ENCODE results near the gene PLCB2.

Gene PLCB2

DNA sequence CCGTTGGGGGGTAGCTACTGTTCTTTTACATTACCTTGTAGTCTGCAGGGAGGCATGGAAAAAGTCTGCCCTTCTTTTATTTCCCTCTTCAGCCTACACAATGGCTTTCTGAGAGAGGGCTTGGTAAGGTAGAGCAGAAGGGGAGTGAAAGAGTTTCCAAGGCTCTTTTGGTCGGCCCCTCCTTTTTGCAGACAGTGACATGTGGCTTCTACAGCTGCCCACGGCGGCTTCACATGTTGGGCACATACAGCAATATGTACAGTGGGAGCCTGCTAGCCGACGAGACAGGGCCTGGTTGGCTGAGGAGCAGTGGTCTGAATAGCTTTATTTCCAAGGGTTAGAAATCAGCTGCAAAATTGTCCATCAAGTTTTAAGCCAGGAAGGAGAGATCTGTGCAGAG, 19.7 kb upstream of the PLCB2 start:
- no peak for DNase-seq (ENCODE audit: low spot score)

DNA sequence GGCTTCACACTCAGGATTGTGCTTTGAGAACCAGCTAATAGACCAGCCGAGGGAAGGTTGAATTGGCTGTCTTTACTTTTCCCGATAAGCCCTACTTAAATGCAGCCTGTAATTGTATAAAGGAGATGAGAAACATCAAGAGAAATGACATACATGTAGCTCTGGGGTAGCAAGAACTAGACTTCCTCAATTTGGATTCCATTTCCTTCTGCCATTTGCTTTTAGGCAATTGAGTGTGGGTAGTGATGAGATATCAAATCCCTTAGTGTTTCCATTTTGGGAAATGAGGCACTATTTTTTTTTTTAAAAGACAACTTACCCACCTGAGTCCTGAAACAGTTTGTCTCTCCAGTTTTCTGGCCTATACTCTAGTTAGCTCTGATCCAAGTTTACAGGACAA, 18.0 kb upstream of the PLCB2 start:
- no peak for DNase-seq (ENCODE audit: low spot score)

DNA sequence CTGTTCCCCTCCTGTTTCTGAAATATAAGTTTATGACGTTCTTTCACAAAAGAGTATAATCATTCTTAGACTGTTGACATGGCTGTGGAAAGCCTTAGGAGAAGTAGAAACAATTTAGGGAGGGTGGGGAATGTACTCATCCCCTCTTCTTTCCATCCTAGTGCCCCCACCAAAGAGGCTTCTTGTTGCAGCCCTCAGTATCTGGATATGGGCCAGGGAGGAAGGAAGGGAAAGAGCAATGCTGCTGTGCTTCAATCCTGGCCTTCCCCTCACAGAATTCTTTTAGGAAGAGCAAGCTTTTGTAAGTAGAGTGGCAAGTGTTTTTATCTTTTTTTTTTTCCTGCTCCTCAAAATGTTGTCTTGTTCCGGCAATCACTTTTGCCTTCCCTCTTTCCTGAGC, 17.5 kb upstream of the PLCB2 start:
- DNase-seq (ENCODE audit: low spot score) = no peak

DNA sequence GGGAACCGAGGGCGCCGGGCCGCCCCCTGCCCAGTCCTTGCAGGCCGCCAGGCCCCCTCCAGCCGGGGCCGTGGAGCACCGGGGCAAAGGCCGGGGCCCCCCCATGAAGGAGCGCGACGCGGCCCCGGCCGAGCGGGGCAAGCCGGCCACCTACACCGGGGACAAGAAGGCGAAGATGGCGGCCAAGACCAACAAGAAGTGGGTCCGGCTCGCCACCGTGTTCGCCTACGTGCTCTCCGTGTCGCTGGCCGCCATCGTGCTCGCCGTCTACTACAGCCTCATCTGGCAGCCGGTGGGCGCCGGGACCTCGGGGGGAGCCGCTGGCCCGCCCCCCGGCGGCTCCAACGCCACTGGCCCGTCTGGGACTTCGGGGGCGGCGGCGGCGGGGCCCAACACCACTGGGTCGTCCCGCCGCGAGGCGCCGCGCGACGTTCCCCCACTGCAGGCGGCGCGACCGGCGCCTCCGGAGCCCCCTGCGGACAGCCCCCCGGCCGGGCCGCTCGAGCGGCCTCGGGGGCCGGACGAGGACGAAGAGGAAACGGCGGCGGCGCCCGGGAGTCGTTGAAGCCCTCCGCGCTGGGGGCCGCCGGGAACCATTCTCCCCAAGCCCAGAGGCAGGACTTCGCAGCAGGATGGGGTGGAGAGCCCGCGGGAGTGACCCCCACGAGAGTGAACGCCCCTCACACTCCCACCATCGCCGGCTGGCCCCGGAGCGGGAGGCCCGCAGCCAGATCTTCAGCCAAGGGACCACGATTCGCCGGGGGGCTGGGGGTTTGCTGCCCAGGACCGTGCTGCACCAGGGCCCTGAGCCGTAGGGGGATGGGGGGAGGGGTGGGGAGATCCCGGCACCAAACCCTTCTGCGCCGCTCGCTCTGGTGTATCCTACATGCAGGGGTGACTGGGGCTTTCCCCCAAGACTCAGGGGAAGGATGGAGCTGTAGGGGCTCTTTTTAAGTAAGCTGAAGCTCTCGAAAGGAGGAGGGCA, 16.5 kb upstream of the PLCB2 start:
- DNase-seq (ENCODE audit: low spot score) = peak; percentile 44

DNA sequence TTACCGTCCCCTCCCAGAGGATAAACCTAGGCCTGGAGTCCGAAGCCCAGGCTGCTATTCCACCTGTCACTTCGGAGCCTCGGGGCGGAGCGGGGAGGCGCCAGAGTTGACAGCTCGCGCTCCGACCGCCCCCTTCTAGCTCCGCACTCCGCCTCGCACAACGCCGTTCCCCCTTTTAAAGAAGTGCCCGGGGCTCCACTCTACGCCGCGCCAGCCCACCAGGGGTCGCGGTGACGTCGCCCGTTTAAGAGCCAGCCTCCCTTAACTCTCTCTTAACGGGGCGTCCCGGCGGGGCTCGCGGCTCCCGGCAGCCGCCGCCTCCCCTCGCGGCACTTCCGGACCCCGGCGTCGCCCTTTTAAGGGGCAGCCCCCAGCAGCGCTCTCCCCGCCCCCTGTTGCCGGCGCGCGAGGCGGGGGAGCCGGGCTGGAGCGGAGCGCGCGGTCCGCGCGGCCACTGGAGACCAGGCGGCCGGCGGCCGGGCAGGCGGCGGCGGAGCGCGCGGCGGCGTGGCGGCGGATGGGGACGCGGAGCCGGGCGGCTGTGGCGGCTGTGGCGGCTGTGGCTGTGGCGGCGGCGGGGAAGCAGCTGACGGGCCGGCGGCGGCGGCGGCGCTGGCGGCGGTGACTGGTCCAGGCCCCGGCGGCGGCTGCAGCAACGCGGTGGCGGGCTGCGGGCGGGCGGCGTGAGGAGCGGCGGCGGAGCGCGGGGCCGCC, 15.7 kb upstream of the PLCB2 start, which contains the start of gene INAFM2:
Gene INAFM2 (plus strand): TSS at position 454 of the 714 bp plus-strand sequence. CDS start 364 bp downstream, outside the sequence.
- peak; percentile 96 for DNase-seq (ENCODE audit: low spot score)

DNA sequence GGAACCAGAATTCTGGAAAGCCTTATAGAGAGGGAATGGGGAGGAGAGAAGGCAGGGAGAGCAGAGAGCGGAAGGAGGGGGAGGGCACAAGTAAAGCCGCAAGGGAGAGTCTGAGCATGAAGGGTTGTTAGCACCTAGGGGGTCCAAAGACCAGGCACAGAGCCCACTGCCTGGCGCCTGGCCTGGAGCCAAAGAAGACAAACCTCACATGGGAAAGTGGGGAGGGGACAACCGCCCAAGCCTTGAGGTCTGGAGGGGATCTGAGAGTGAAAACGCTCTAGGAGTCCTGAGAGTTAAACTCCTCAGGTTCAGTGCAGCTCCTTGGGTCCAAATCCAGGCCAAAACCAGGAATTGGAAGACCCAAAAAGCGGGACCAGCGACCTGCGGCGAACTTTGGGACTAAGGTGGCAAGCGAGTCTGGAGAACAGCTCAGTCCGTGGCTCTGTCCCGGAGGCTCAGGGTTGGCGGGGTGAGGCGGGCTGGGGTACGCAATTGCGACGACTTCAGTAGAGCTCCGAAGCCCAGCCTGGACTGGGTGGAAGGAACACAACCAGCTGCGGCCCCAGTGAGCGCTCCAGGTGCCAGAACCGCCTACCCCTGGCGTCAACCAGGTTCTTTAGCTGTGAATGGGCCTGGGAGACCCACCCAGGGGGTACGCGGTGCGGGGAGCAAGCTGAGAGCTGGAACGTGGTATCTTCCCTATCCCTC, 14.9 kb upstream of the PLCB2 start:
- no peak for DNase-seq (ENCODE audit: low spot score)

DNA sequence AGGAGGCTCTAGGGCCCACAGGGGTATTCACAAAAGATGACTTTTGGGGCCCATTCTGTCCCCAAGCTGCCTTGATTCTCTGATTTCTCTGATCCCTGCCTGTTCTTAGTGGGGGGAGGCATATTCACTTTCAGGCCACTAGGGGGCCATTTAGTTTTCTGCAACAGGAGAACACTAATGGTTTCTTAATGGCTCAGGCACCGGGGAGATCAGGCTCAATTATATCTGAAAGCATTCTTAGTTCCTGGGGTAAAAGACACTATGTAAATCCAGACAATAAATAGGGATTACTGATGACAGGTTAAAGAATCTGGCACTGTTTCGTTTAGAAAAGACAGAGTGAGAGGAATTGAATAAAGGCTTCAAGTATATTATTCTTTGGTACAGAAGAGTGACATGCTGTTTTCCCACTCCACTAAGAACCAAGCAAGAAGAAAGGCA, 13.2 kb upstream of the PLCB2 start:
- peak; percentile 82 for DNase-seq (ENCODE audit: low spot score)

DNA sequence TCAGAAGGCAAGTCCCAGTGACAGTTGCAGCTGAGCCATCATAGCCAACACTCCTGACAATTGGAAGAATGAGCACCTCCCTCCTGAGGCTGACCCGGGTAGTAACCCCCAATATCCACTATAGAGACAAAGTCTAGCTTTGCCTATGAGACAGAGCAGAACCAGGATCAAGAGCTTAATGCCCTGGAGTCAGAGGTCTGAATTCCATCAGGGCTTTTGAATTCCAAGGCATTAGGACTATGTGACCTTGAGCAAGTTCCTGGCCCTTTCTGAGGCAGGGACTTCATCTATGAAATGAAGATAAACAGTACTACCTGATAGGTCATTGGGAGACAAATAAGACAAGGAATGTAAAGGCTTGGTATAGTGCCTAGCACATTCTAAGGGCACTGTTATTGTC, 12.7 kb upstream of the PLCB2 start:
- DNase-seq (ENCODE audit: low spot score) = no peak

DNA sequence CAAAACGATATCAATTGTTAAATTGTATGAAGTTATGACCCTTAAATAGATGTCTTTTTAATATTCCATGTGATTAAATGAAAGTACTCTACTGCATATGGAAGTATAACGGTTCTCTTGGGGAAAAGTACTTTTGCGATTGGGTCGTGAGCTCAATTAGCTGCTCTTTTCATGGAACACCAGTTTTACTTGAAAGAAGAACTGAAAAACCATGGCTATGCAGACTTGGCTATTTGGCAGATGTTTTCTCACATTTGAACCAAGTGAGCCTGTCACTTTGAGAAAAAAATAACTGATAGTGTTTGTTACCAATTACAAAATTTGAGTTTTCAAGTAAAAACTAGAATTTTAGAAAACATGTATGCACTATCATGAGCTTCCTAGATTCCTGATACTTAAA, 9.8 kb upstream of the PLCB2 start:
- no peak for DNase-seq (ENCODE audit: low spot score)

DNA sequence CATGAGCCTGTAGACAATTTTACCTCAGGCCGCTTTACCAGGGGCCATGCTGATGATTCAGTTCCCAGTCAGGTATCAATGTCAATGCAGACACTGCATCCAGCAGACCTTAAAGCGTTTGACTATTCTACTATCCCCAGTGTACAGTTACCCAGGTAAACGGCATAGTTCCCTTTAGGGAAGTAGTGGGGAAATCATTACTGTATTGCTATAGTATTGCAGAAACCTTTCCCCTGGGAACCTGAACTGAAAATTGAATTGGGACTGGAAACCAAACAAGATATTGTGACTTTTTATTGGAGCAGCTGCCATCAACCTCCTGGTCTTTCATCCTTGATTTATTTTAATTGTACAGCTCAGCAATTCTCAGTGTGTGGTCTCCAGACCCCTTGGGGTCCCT, 9.2 kb upstream of the PLCB2 start:
- DNase-seq (ENCODE audit: low spot score) = no peak

DNA sequence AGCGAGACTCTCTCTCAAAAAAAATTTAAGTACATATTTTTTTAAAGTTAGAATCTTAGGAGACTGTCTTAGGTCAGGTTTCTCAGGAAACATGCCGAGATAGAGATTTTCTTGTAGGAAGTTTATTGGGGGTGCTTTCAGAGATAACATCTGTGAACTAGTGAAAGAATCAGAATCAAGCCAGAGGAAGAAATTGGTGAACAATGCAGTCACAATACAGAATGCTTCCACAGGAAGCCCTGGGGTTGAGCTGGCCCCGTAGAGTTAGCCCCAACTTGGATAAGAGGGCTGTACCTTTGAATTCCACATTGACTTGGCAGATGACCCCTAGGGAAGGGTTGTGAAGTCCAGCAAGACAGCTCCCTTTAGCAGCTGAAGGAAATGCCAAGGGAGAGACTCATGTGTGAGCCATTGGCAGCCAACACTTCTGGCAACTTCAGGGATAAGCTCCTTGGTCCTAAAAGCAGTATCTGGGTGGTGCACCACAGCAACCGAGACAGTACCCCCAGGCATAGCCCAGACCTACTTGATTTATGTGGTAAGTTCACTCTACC, 7.1 kb upstream of the PLCB2 start:
- peak; percentile 76 for DNase-seq (ENCODE audit: low spot score)

DNA sequence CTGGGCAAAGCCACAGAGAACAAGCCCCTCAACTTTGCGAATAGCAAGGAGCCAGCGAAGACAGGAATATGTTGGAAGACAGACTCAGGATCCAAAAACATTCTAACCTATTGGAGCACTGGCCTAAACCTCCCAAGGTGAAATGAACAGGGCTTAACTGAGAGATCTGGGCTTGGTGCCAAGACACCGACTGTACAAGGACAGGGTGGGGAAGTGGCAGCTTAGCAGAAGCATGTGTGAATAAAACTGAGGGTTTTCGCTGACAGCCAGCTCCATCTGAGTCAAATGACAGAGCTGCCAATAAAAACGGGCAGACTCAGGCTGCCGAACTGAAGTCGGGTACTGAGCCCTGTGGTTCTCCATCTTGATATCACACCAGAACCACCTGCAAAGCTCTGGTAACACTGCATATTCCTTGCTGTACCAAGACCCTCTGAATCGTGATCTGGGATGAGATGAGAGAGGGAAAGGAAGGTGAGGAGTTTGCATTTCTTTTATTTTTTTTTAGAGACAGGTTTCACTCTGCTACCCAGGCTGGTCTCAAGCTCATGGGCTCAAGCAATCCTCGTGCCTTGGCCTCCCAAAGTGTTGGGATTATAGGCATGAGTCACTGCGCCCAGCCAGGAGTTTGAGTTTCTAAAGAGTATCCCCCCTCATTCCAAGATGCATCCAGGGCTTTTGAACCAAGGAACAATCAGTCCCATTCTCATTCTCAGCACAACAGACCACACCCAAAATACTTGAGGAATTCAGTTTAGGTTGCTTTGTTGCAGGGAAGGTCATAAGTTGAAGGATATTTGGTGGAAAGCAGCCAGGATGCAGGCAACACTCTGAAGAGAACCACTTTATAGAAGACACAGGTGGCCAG, 6.0 kb upstream of the PLCB2 start:
- DNase-seq (ENCODE audit: low spot score) = peak; percentile 48

DNA sequence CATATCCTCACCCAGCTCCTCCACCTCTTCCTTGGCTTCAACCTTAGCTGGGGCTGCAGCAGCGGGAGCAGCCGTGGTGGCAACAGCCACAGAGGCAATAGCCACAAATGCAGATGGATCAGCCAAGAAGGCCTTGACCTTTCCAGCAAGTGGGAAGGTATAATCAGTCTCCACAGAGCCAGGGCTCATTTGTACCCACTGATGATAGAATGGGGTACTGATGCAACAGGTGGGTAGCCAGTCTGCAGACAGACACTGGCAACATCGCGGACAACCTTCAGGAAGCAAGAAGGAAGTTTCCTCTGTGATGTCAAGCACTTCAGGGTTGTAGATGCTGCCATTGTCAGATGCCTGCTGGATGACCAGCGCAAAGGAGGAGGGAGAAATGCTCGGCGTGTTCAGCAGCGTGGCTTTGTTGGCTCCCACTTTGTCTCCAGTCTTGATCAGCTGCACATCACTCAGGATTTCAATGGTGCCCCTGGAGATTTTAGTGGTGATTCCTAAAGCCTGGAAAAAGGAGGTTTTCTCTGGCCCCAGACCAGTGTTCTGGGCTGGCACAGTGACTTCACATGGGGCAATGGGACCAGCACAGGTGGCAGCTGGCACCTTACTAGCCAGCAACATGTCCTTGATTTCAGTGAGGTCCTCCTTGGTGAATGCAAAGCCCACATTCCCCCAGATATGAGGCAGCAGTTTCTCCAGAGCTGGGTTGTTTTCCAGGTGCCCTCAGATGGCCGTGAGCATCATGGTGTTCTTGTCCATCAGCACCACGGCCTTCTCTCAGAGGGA, 4.8 kb upstream of the PLCB2 start:
- DNase-seq (ENCODE audit: low spot score) = no peak

DNA sequence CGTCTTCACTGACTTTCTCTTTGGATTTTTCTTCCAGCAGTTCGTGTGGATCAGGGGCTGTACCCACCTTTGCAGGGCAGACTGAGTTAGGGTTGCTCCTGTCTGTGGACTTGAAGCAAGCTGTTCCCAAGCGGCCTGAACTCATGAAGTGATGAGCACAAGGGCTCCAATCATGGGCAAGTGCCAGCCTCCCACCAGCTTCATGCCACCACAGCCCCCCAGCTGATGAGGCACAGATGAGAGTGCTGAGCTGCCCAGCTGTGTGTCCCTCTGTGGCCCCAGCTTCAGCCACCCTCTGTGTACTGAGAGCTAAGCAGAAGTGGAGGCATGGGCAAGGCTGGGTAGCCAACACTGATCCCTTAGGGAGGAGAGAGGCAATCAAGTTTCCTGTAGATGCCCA, 3.3 kb upstream of the PLCB2 start:
- DNase-seq (ENCODE audit: low spot score) = no peak

DNA sequence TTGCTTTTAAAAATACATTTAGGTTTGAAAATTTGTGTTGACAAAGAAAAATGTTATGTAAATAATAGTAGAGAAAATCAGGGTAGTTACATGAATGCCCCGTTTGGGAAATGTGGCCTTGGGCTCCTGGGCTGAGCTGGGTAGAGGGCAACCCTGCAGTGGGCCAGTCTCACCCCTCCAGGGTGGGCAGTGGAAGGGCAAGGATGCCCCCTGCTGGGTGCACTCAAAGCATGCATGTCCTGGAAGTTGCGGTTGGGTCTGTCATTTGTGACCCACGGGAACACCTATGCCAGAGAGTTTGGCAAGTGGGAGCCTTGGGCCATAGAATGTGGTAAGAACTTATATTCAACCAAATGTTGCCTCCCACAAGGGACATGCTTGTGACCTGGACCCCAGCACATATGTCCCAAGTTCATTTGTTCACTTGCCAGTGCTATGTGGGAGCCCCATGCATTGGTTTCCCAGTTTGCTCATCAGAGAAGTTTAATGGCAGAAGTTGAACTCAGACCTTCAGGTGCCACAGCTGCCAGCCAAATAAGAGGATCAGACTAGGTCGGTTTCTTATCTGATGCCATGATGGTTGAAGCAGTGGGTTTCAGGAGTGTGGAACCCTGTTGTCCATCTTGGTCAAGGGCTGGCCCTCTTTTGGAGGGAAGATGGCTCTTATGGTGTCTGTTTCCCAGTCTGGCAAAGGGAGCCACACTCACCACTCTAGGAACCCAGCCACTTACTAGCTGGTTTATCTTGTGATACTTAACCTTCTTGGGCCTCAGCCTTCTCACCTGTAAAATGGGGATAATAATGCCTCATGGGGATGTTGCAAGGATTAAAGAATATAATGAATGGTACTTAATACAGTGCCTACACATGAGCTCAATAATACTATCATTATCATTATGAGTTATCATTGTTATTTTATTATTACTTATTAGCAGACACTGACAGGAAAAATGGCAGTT, 2.5 kb upstream of the PLCB2 start:
- DNase-seq (ENCODE audit: low spot score) = peak; percentile 68

DNA sequence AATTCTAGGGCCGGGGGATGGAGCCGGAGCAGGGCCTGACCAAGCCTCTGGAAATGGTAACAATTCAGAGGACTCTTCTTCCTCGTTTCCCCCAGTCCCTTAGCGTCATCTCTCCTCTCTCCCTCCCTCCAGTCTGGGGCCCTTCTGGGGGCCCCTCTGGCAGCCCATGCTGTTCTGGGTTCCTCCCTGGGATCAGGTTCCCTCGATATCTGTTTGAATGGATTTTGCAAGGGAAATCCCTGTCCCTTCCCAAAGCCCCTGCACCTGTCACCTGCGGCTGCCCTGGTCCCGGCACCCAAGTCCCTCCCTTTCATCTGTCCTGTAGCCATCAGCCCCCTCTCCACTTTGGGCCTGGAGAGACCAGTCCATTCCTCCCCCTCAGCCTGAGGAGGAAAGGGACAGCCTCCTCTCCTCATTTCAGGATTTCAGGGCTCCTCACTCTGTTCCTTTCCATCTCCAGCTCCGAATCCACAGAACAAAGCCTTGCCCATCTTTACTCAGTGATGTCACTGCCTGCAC, 1.7 kb upstream of the PLCB2 start:
- DNase-seq (ENCODE audit: low spot score) = no peak

DNA sequence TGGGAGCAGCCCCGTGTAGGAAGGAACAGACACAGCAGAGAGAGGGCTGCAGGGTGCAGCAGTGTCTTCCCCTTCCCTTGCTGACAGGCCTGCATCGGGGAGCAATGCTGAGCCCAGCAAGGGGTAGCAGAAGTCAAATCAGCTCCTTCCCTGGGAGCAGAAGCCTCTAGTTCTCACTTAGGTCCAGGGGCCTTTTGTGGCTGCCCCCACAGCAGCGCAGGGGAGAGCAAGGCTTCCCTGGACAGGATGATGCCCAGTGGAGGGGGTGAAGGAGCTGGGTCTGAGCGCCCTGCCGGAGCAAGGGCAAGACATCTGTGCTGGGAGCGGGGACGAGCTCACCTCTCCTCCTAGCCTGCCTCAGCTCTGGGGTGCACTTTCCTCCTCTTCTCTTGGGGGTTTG, 827 bp downstream of the PLCB2 start:
- DNase-seq (ENCODE audit: low spot score) = no peak

DNA sequence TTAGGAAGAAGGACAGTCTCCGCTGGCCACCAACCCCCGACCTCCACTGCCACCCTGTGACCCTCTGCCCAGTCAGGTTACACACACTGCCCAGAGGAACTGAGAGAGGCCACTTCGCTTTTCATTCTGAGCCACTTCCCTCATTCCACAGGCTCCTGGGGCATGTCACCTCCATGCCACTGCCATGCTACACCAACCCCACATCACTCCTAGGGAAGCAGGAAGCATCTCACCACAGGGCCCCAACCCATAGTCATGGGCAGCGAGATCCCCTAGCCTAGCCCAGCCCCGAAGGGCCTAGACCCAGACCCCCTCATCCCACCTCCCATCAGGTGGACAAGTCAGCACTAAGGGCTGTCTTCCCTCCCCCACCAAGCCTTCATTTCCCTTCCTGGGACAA, 1.4 kb downstream of the PLCB2 start:
- no peak for DNase-seq (ENCODE audit: low spot score)

DNA sequence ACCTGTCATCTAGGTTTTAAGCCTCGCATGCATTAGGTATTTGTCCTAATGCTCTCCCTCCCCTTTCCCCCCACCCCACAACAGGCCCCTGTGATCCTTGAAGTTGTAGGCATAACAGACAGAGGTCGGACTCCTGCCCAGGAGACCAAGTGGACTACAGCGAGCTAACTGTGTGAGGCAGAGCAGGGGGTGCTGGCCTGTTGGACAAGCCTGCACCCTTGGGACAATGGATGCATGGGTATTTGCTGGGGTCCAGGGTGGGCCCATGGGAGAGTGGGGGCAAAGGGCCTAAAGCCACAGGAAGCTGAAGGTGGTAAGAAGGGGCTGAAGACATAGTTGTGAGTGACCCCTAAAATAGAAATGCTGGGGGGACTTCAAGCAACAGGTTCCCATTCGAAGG, 2.5 kb downstream of the PLCB2 start:
- DNase-seq (ENCODE audit: low spot score) = no peak
